Measurements from ENCODE around the gene B4GALT3.

The B4GALT3 gene

DNA sequence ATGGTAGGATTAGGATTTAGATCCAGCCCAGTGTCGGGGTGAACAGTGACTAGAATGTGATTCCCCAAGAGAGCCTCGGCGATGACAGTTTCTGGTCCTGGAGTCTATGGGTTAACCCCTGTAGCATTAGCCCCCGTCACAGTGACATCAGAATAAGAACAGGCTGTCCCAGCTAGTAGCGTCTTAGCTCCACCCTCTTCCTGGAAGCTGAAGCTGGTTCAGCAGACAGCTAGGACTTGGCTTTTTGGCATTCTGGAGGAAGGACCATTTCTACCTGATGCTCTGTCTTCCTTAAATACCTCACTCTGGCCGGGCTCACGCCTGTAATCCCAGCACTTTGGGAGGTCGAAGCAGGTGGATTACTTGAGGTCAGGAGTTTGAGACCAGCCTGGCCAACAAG, 29.9 kb upstream of the B4GALT3 start:
- CTCF ChIA-PET, result interaction anchor here (0.9 to 26.1 kb wide), 4 partner anchors 12 to 174 kb away, joined by 3 to 758 read pairs (median 58); partner anchors contain the start of genes APOA2, FCER1G and TOMM40L
- TF ChIP-seq, protein P1, sequence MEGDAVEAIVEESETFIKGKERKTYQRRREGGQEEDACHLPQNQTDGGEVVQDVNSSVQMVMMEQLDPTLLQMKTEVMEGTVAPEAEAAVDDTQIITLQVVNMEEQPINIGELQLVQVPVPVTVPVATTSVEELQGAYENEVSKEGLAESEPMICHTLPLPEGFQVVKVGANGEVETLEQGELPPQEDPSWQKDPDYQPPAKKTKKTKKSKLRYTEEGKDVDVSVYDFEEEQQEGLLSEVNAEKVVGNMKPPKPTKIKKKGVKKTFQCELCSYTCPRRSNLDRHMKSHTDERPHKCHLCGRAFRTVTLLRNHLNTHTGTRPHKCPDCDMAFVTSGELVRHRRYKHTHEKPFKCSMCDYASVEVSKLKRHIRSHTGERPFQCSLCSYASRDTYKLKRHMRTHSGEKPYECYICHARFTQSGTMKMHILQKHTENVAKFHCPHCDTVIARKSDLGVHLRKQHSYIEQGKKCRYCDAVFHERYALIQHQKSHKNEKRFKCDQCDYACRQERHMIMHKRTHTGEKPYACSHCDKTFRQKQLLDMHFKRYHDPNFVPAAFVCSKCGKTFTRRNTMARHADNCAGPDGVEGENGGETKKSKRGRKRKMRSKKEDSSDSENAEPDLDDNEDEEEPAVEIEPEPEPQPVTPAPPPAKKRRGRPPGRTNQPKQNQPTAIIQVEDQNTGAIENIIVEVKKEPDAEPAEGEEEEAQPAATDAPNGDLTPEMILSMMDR (IDR thresholded peaks at IDR 0.05; ENCODE audit: insufficient read depth, low read length, missing control alignments), result no peak
- DNase-seq (ENCODE audit: low read depth, low spot score), result no peak
- POLR2A ChIA-PET, result no interaction called here
- no peak overlapping the region for H3K4me3 ChIP-seq (ENCODE audit: low read depth, low read length)

DNA sequence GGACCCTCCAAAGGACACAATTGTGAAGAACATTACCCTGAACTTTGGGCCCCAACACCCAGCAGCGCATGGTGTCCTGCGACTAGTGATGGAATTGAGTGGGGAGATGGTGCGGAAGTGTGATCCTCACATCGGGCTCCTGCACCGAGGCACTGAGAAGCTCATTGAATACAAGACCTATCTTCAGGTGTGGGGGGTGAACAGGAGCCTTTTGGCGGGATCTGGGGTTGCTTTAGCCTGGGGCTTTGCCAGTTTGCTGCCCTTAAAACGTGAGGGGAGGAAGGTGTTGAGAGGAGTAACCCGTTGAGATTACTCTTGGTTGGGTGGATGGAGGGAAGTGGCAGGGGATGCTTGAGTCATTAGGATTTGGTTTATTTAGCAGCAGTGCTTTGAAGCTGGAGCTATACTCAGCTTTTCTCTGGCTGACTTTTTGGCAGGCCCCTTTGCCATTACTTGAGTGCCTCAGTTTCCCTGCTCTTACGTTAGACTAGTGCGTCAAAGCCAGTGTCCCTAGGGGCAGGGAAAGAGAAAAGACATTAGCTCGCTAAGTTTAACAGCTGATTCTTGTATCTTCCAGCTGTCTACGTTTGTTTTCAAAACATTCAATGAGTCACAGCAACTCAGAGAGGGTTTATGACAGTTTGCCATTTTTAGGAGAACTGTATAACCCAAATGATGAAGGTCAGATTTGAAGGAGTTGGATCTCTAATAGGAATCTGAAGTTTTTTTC, 29.3 kb upstream of the B4GALT3 start:
- TF ChIP-seq, protein P1 (IDR thresholded peaks at IDR 0.05; ENCODE audit: insufficient read depth, low read length, missing control alignments), result no peak
- no peak overlapping the region for H3K4me3 ChIP-seq (ENCODE audit: low read depth, low read length)
- POLR2A ChIA-PET, result interaction anchor here (0.5 kb wide), 1 partner anchor 486 kb away, joined by 3 read pairs; no protein-coding TSS in a partner anchor
- DNase-seq (ENCODE audit: low read depth, low spot score), result no peak
- CTCF ChIA-PET, result interaction anchor here (0.9 to 26.1 kb wide), 5 partner anchors 13 to 174 kb away, joined by 3 to 758 read pairs (median 46); partner anchors contain the start of genes APOA2, FCER1G and TOMM40L

DNA sequence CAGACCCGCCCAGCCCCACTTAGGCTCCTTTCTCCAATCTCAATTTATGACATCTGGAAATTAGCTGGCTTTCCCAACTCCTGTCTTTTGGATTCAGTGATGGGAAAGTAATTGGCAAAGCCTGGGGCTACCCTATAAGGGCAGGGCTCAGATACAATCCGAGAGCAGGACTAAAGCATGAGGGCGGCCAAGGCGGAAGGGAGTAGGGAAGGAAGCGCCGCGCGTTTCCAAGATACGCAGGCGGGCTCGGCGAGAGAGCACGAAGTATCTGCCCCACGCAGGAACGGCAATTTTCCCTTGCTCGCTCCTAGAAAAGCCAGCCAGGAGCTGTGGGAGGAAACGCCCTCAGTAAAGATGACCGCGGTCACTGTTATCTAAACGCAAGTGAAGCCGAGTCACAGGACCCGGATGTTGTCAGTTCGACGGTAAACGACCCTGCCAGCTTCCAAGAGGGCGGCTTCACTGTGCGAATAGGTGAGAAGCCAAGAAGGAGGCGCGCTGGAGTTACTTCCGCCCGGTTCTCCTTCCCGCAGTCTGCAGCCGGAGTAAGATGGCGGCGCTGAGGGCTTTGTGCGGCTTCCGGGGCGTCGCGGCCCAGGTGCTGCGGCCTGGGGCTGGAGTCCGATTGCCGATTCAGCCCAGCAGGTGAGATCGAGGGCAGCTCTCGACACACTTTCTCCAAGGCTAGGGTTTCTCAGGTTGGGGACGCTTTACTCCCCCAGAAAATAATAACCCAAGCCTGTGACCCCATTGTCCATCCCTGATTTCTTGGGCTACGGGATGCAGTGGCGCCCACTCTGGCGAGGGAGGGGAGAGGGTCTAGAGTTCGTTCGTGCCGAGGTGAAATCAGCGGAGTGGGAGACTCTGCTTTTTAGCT, 24.8 kb upstream of the B4GALT3 start, which contains the start of gene NDUFS2:
TSS of gene NDUFS2 (plus strand) at position 532 of the 877 bp plus-strand sequence. CDS start at position 551, 19 bp downstream.
- peak within 1 kb of the TSS; percentile 95 for H3K4me3 ChIP-seq (ENCODE audit: low read depth, low read length)
- ChIA-PET POLR2A (interaction anchor here (0.7 to 2.3 kb wide), 8 partner anchors 15 to 188 kb away, joined by 3 to 13 read pairs (median 3); partner anchors contain the start of genes APOA2 and SDHC), CTCF (interaction anchor here (0.8 to 26.1 kb wide), 14 partner anchors 10 to 187 kb away, joined by 3 to 758 read pairs (median 4); partner anchors contain the start of genes APOA2, B4GALT3, FCER1G and PPOX)
- TF ChIP-seq, protein P1 (IDR thresholded peaks at IDR 0.05; ENCODE audit: insufficient read depth, low read length, missing control alignments), result peak; percentile 47
- DNase-seq (ENCODE audit: low read depth, low spot score), result peak; percentile 95

DNA sequence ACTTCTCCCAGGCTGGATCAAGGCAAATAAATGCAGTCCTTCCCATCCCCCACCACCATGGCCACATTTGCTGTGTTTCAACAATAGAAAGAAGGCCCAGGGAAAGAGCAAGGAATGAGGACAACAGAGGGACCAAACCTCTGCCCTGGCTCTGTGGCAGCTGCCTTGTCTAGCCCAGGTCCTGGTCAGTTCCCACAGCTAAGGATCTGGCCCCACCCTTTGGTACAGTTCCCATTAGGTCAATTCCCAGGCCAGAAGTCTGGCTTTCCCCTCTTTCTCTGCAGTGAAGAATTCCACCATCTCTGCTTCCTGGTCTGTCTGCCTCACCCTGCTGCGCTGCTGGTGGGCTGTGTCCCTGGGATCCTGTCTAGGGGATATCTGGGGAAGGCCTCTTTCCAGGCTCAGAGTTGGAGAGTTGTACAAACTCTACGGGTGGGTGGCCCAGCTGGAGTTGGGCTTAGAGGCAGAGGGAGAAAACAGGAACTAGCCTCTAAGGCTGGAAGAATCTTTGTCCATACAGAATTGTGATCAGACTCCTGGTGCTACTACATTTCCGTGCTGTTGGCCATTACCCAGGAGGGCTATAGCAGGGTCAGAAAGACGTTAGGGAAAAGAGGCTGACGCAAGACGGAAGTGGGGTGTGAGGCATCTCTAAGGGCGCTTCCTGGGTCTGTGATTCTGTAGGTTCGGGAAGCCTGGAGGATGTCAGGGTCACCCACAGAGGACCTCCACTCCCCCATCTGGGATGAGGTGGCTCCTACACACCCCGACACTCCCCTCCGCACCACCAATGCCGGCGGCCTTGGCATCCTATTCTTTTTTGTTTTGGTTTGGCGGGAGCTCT, 23.9 kb upstream of the B4GALT3 start:
- ChIA-PET CTCF (interaction anchor here (1.0 to 26.1 kb wide), 9 partner anchors 9 to 188 kb away, joined by 3 to 758 read pairs (median 5); partner anchors contain the start of genes APOA2, B4GALT3, FCER1G and TOMM40L), POLR2A (interaction anchor here (0.7 to 2.3 kb wide), 7 partner anchors 15 to 112 kb away, joined by 3 to 13 read pairs (median 3); partner anchors contain the start of genes DEDD and SDHC)
- H3K4me3 ChIP-seq (ENCODE audit: low read depth, low read length), result peak overlapping the region; percentile 57
- no peak for DNase-seq (ENCODE audit: low read depth, low spot score)
- TF ChIP-seq, protein P1 (IDR thresholded peaks at IDR 0.05; ENCODE audit: insufficient read depth, low read length, missing control alignments), result no peak

DNA sequence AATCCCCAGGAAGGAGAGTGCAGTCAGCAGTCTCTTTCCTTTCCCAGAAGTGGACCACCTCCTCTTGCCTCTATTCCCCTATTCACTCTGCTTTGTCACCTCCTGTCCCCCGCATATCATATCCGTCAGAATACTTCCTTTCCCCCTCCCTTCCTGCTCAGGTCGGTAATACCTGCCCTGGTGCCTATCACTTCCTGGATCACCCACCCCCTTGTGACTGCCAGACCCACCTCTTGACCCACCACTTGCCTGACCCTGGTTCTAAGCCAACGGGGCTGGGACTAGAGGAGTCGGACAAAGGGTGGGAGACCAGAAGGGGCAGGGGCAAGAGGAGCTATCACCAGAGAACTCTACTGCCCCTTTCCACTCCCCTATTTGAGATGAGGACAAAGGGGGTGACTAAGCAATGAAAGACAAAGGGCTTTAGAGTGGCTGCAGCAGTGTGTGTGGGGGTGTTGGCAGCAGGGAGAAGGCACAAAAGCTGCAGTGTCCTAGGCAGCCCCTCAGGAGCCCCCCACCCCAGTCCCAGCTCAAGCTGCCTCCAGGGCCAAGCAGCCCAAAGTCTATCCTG, 23.2 kb upstream of the B4GALT3 start:
- H3K4me3 ChIP-seq (ENCODE audit: low read depth, low read length), result no peak overlapping the region
- TF ChIP-seq, protein P1 (IDR thresholded peaks at IDR 0.05; ENCODE audit: insufficient read depth, low read length, missing control alignments), result no peak
- ChIA-PET POLR2A (interaction anchor here (1.0 kb wide), 1 partner anchor 68 kb away, joined by 3 read pairs; the partner anchor contains the start of gene DEDD), CTCF (interaction anchor here (1.0 to 26.1 kb wide), 4 partner anchors 8 to 180 kb away, joined by 4 to 758 read pairs (median 26); partner anchors contain the start of genes APOA2, FCER1G and TOMM40L)
- DNase-seq (ENCODE audit: low read depth, low spot score), result no peak
